GM12878 (cell line): Measurements from ENCODE around the gene SEMA4D. TPM values are rescaled to one million over a fixed set of nuclear protein-coding genes. Genes with fewer than 3 reads are reported as not detected.

Experiments used
- ATAC-seq: fragments of 200-7000 bp; cut with Tn5 transposase; 3 replicates; pipeline ENCODE4 v1.9.1; 2020; ENCODE audit warnings: mild to moderate bottlenecking, moderate library complexity
- BruUV-seq: library from RNA; stranded (reverse); fragments of 400-500 nt; replicated peaks from 2 replicates; lab custom pipeline; 2021; lab: Mats Ljungman, UMichigan
- CTCF ChIA-PET: fragments of 300-600 bp; sonication (Branson Sonifier 250); formaldehyde crosslinking; extraction: SDS; loops from one replicate; lab custom pipeline; 2021; ENCODE audit warnings: inconsistent platforms; lab: Yijun Ruan, JAX
- POLR2A ChIA-PET: fragments of 350-600 bp; formaldehyde crosslinking; extraction: SDS; loops from one replicate; lab custom pipeline; 2021; ENCODE audit warnings: inconsistent platforms; lab: Charles Lee
- RAD21 ChIA-PET: fragments of 300-600 bp; sonication (Branson Sonifier 250); formaldehyde crosslinking; loops from one replicate; lab custom pipeline; 2023; ENCODE audit warnings: antibody characterized with exemption; ENCODE audit not compliant: unreplicated experiment; lab: Charles Lee
- SMC1A ChIA-PET: fragments of 300-600 bp; sonication (Branson Sonifier 250); formaldehyde crosslinking; loops from one replicate; lab custom pipeline; 2023; ENCODE audit not compliant: unreplicated experiment, uncharacterized antibody; lab: Charles Lee
- DNase-seq: peaks from one replicate; pipeline ENCODE4 v3.0.0-alpha.2; 2011; ENCODE audit warnings: low read depth, low spot score
- FAIRE-seq: peaks from 3 replicates; lab custom pipeline; 2011; peaks lifted over from hg19 to GRCh38; lab: Jason Lieb, UNC
- H2AFZ ChIP-seq: 2 replicates; pipeline ENCODE4 v1.6.0; 2011; ENCODE audit warnings: low read depth, low read length, control low read depth; ENCODE audit not compliant: control insufficient read depth
- H3K27ac ChIP-seq: 2 replicates; pipeline ENCODE4 v1.5.1; 2011; ENCODE audit warnings: control low read depth; ENCODE audit not compliant: control insufficient read depth, insufficient read depth
- H3K27me3 ChIP-seq, 2 experiments: replicated peaks in 1 of 2; 2 replicates each; pipeline versions ENCODE4 v1.6.0 to v1.6.1; 2011; ENCODE audit warnings: low read length in 1 of 2; ENCODE audit not compliant: control insufficient read depth in 2 of 2, insufficient read depth in 2 of 2
- H3K36me3 ChIP-seq, 2 experiments: 2 replicates each; pipeline ENCODE4 v1.5.1; 2011; ENCODE audit warnings: low read length in 1 of 2; ENCODE audit not compliant: control insufficient read depth in 2 of 2, insufficient read depth in 2 of 2
- H3K4me1 ChIP-seq: 2 replicates; pipeline ENCODE4 v1.6.1; 2011; ENCODE audit warnings: mild to moderate bottlenecking, low read length, moderate library complexity, mixed read lengths; ENCODE audit not compliant: control insufficient read depth, insufficient read depth
- H3K4me2 ChIP-seq: 2 replicates; pipeline ENCODE4 v1.6.0; 2011; ENCODE audit warnings: control low read depth; ENCODE audit not compliant: control insufficient read depth, insufficient read depth
- H3K4me3 ChIP-seq: fragments of 200-600 bp; sonication (generic); 2 replicates; pipeline ENCODE4 v1.5.1; 2016
- H3K79me2 ChIP-seq: 2 replicates; pipeline ENCODE4 v1.6.0; 2011; ENCODE audit warnings: low read length; ENCODE audit not compliant: control insufficient read depth, insufficient read depth
- H3K9ac ChIP-seq: 2 replicates; pipeline ENCODE4 v1.8.0; 2011; ENCODE audit warnings: low read length, control low read depth, mixed read lengths; ENCODE audit not compliant: control insufficient read depth, insufficient read depth
- H3K9me3 ChIP-seq: replicated peaks from 3 replicates; pipeline ENCODE4 v1.5.1; 2011; ENCODE audit warnings: mild to moderate bottlenecking, low read length; ENCODE audit not compliant: control insufficient read depth, insufficient read depth
- H4K20me1 ChIP-seq: 2 replicates; pipeline ENCODE4 v1.6.0; 2011; ENCODE audit not compliant: control insufficient read depth, insufficient read depth
- BCL11A ChIP-seq: IDR thresholded peaks from 2 replicates; pipeline ENCODE4 v1.6.1; 2011; ENCODE audit warnings: low read depth, low read length
- CBFB ChIP-seq: IDR thresholded peaks from 2 replicates; pipeline ENCODE4 v1.6.1; 2016; ENCODE audit warnings: antibody characterized with exemption, low read depth
- CBX5 ChIP-seq: sonication (generic); IDR thresholded peaks from 2 replicates; pipeline ENCODE4 v1.6.1; 2016; ENCODE audit warnings: low read depth, moderate library complexity, mild to moderate bottlenecking, inconsistent platforms
- GATAD2B ChIP-seq: fragments of 450-650 bp; conservative IDR thresholded peaks from 2 replicates; pipeline ENCODE4 v1.6.1; 2017; ENCODE audit warnings: low read depth, mild to moderate bottlenecking, moderate library complexity
- MEF2B ChIP-seq: fragments of 450-650 bp; IDR thresholded peaks from 2 replicates; pipeline ENCODE4 v1.6.1; 2018; ENCODE audit warnings: mild to moderate bottlenecking, moderate library complexity; ENCODE audit not compliant: partially characterized antibody, poor library complexity, severe bottlenecking
- NKRF ChIP-seq: fragments of 450-650 bp; conservative IDR thresholded peaks from 2 replicates; pipeline ENCODE4 v1.6.1; 2017; ENCODE audit warnings: mild to moderate bottlenecking, moderate library complexity
- NRF1 ChIP-seq: conservative IDR thresholded peaks from 2 replicates; pipeline ENCODE4 v1.6.1; 2011; ENCODE audit warnings: mild to moderate bottlenecking, low read depth, low read length, improper control_type of control experiment
- RELA ChIP-seq: fragments of 450-650 bp; IDR thresholded peaks from 2 replicates; pipeline ENCODE4 v1.8.0; 2014; ENCODE audit warnings: borderline replicate concordance; ENCODE audit not compliant: partially characterized antibody
- TAF1 ChIP-seq: IDR thresholded peaks from 2 replicates; pipeline ENCODE4 v1.6.1; 2011; ENCODE audit warnings: mild to moderate bottlenecking, low read depth, low read length, borderline replicate concordance
- TARDBP ChIP-seq: IDR thresholded peaks from 2 replicates; pipeline ENCODE4 v1.6.1; 2016; ENCODE audit warnings: borderline replicate concordance
- TBL1XR1 ChIP-seq: IDR thresholded peaks from 2 replicates; pipeline ENCODE4 v1.6.1; 2012; ENCODE audit warnings: low read depth, low read length, improper control_type of control experiment
- WRNIP1 ChIP-seq: IDR thresholded peaks from 2 replicates; pipeline ENCODE4 v1.6.1; 2011; ENCODE audit warnings: low read depth, low read length, improper control_type of control experiment, borderline replicate concordance
- ZNF384 ChIP-seq: IDR thresholded peaks from 2 replicates; pipeline ENCODE4 v1.6.1; 2012; ENCODE audit warnings: low read depth, mild to moderate bottlenecking, low read length, improper control_type of control experiment, borderline replicate concordance
- WGBS: methylation state at CpG from one replicate; pipeline ENCODE4 v1.1.6; 2016; ENCODE audit warnings: low lambda C conversion rate; ENCODE audit not compliant: insufficient replicate concordance, insufficient coverage; ENCODE audit errors: missing lambda C conversion rate; 5-methylcytosine and 5-hydroxymethylcytosine counted together
- in situ Hi-C: fragments of 300-500 bp; cut with MboI; formaldehyde crosslinking; loops from 9 replicates; pipeline ENCODE4 v1.14.3; 2018; ENCODE audit warnings: mixed read lengths
- intact Hi-C: fragments of 100-400 bp; cut with micrococcal nuclease; formaldehyde crosslinking; loops from one replicate; pipeline ENCODE4 v1.14.2; 2022; ENCODE audit not compliant: unreplicated experiment
- polyA plus RNA-seq, 11 experiments: library from polyadenylated mRNA; depleted of rRNA in 4 of 11; unstranded in 6 of 11; stranded (reverse) in 5 of 11; fragments of >200 nt; fragmentation: Nextera tagmentation in 4 of 11; fragmentation: Illumina TruSeq in 1 of 11; extraction: Ambion mirVana in 4 of 11; extraction: Trizol in 1 of 11; gene quantifications; 1 replicate in 1 of 11; 2 replicates in 10 of 11; pipeline versions ENCODE4 v1.2.1 to v1.2.3, GENCODE V29; 2011 to 2016; ENCODE audit warnings: inconsistent platforms in 2 of 11, missing spikeins in 2 of 11, low read depth in 1 of 11
- total RNA-seq, 4 experiments: library from RNA; depleted of rRNA in 3 of 4; stranded (reverse); fragments of >200 nt in 3 of 4; fragmentation: Illumina TruSeq in 1 of 4; extraction: Trizol in 1 of 4; gene quantifications; 2 replicates each; pipeline versions ENCODE4 v1.2.1 to v1.2.3, GENCODE V29; 2013 to 2021
- TF ChIP-seq, protein P1 (sequence below): IDR thresholded peaks from 2 replicates; pipeline ENCODE4 v1.6.1; 2012; ENCODE audit warnings: low read depth, low read length, improper control_type of control experiment
- TF ChIP-seq, protein P2 (sequence below): fragments of 150-350 bp; IDR thresholded peaks from 2 replicates; pipeline ENCODE4 v1.6.1; 2016; ENCODE audit warnings: low read depth, low read length

Gene SEMA4D
- total and polyA plus RNA-seq, 10 of the 15 experiments (the other 5 are each of a cell fraction or from before 2014, with no cell fraction given) = 15.1 to 136 (median 39.6) TPM

DNA sequence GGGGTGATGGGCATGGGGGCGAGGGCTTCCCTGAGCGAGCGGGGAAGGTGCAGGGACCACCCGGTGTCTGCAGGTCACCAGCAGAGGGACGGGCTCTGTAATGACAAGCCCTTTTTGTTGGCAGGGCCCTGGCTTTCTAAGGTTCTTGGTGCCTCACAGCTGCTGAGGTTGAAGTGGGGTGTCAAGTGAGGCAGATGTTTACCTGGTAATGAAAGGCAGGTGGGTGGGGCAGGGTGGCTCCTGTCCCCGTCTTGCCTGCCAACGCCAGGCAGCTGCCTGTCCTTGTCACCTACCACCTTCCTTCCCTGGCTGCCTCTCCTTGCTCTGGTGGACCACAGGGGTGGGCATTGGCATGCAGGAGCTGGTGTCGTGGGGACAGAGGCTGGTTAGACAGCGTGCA is 41.0 kb upstream of the SEMA4D start:
- H3K9me3 ChIP-seq = no peaks in the 10 kb centered on the region
- ATAC-seq (no peak), FAIRE-seq (no peak), DNase-seq (no peak)
- ChIA-PET SMC1A (interaction anchor here (1.1 kb wide), 1 partner anchor 40 kb away, joined by 3 read pairs; no protein-coding TSS in a partner anchor), CTCF (interaction anchor here (2.0 to 2.8 kb wide), 2 partner anchors 10 to 110 kb away, joined by 8 to 21 read pairs; no protein-coding TSS in a partner anchor), RAD21 (interaction anchor here (1.0 to 1.2 kb wide), 2 partner anchors 9 to 11 kb away, joined by 3 read pairs; no protein-coding TSS in a partner anchor), POLR2A (interaction anchor here (1.2 kb wide), 1 partner anchor 12 kb away, joined by 5 read pairs; no protein-coding TSS in a partner anchor)
- WGBS = 85% methylated on average over 9 of the region's 9 CpGs
- peaks cover 32% of the 10 kb centered on the region for H3K4me1 ChIP-seq
- intact Hi-C loops (no loop called here), in situ Hi-C loops (no loop called here)
- H3K36me3 ChIP-seq = no peaks in the 10 kb centered on the region
- TF ChIP-seq NRF1 (no peak), WRNIP1 (no peak), RELA (no peak), TAF1 (no peak), MEF2B (no peak), BCL11A (no peak), CBX5 (no peak), TBL1XR1 (no peak), ZNF384 (no peak), TARDBP (no peak), GATAD2B (no peak), CBFB (no peak), NKRF (no peak)
- TF ChIP-seq, protein P1, sequence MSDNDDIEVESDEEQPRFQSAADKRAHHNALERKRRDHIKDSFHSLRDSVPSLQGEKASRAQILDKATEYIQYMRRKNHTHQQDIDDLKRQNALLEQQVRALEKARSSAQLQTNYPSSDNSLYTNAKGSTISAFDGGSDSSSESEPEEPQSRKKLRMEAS = no peak
- TF ChIP-seq, protein P2, sequence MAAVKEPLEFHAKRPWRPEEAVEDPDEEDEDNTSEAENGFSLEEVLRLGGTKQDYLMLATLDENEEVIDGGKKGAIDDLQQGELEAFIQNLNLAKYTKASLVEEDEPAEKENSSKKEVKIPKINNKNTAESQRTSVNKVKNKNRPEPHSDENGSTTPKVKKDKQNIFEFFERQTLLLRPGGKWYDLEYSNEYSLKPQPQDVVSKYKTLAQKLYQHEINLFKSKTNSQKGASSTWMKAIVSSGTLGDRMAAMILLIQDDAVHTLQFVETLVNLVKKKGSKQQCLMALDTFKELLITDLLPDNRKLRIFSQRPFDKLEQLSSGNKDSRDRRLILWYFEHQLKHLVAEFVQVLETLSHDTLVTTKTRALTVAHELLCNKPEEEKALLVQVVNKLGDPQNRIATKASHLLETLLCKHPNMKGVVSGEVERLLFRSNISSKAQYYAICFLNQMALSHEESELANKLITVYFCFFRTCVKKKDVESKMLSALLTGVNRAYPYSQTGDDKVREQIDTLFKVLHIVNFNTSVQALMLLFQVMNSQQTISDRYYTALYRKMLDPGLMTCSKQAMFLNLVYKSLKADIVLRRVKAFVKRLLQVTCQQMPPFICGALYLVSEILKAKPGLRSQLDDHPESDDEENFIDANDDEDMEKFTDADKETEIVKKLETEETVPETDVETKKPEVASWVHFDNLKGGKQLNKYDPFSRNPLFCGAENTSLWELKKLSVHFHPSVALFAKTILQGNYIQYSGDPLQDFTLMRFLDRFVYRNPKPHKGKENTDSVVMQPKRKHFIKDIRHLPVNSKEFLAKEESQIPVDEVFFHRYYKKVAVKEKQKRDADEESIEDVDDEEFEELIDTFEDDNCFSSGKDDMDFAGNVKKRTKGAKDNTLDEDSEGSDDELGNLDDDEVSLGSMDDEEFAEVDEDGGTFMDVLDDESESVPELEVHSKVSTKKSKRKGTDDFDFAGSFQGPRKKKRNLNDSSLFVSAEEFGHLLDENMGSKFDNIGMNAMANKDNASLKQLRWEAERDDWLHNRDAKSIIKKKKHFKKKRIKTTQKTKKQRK = no peak
- H3K27ac ChIP-seq = no peak overlapping the region
- no peaks in the 10 kb centered on the region for H4K20me1 ChIP-seq
- H3K27me3 ChIP-seq = no peaks in the 10 kb centered on the region
- no peaks in the 10 kb centered on the region for H3K79me2 ChIP-seq
- BruUV-seq = no TSS peak
- H3K4me2 ChIP-seq = no peak overlapping the region
- no peak overlapping the region for H2AFZ ChIP-seq
- H3K9ac ChIP-seq = no peak overlapping the region
- H3K4me3 ChIP-seq = no peak overlapping the region
